HG03342 (cell line): ENCODE results near the gene SYCN.

ENCODE experiments used
- ATAC-seq: cut with Tn5 transposase; IDR thresholded peaks from one replicate; pipeline ENCODE4 v1.9.1; 2021; ENCODE audit warnings: mild to moderate bottlenecking, moderate library complexity; ENCODE audit not compliant: unreplicated experiment

The SYCN gene

GRCh38 chr19:39157275-39157996 is 46.6 kb downstream of the SYCN start:
- no peak for ATAC-seq

- no peak for ATAC-seq
These were observed 47.5 kb downstream of the SYCN start for GRCh38 chr19:39156326-39157230.

DNA sequence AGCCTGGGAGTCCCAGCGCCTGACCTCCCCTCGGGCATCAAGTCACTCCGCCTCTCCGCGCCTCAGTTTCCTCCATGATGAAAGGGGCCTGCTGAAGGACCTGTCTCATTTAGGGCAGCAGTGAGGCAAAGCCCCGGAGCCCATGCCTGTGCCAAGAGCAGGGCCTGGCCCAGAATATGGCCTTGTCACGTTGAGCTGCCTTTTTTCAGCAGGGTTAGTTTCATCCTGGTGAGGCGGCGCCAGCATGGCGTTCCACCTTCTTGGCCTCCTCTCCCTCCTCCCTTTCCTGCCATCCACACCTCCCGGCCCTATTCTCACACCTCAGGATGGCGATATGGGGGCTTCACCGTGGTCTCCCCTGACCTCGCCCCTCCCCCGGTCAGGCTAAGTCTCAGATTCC is 48.3 kb downstream of the SYCN start:
- ATAC-seq, result no peak

DNA sequence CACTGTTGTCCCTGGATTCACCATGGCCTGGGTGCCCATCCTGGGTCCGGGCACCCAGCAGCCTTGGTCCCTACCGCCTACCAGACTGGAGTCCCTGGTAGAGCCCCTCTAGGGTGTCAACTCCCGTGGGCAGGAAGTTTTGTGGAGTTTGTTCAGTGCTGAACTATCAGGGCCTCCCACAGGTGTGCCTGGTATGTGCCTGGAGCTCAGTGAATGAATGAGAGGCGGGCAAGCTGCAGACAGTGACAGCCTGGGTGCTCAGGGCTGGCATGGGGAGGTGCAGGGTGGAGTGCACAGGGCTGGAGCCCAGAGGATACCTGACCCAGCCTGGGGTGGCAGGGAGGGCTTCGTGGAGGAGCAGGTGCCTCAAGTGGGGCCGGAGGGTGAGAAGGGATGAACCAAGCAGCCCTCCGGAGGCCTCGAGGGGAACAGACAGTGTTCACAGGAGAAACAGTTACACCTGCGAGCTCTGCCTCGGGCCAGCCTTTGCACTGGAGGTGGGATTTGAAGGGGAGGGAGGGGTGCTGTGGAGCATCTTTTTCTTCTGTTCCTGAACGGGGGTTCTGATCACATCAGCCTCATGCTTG is 48.9 kb downstream of the SYCN start:
- no peak for ATAC-seq

- no peak for ATAC-seq
These were observed 49.4 kb downstream of the SYCN start for GRCh38 chr19:39154629-39155100.

- ATAC-seq, result no peak
These were observed 49.9 kb downstream of the SYCN start for GRCh38 chr19:39154100-39154628.
